ENCODE results near the gene BBS10. TPM values are rescaled to one million over a fixed set of nuclear protein-coding genes. Genes with fewer than 3 reads are reported as not detected.

The BBS10 gene
- total RNA-seq, 1 experiment from 2014 or later: 7.5 TPM

DNA sequence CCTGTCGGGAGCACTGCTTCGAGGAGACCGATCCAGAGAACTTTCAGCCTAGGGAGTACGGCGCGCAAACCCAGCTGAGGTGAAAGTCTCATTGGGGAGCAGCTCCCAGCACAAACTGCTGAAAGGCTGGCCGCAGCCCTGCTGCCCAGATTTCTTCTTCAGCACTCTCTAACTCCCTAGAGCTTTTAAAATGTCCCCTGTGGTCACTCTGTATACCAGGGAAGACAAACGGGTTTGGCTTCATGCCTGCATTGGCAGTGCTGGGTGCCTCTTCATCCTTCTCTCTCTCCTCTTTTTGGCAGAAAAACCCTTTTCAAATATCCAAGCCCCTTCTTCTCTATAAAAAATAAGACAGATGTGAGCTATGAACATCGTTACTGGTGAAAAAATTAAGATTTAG, 34.9 kb downstream of the BBS10 start:
- BruUV-seq (replicated peaks): no TSS peak
- H3K4me3 ChIP-seq (ENCODE audit: low read length): no peak overlapping the region
- no peaks in the 10 kb centered on the region for H3K9me2 ChIP-seq (replicated peaks; ENCODE audit: low read length)
- no peak for TF ChIP-seq EZH2phosphoT487 (IDR thresholded peaks at IDR 0.05; ENCODE audit: borderline replicate concordance, low read length)
- no peak for TF ChIP-seq EZH2 (IDR thresholded peaks at IDR 0.05; ENCODE audit: low read length, unreplicated experiment)
- TF ChIP-seq, protein P1, sequence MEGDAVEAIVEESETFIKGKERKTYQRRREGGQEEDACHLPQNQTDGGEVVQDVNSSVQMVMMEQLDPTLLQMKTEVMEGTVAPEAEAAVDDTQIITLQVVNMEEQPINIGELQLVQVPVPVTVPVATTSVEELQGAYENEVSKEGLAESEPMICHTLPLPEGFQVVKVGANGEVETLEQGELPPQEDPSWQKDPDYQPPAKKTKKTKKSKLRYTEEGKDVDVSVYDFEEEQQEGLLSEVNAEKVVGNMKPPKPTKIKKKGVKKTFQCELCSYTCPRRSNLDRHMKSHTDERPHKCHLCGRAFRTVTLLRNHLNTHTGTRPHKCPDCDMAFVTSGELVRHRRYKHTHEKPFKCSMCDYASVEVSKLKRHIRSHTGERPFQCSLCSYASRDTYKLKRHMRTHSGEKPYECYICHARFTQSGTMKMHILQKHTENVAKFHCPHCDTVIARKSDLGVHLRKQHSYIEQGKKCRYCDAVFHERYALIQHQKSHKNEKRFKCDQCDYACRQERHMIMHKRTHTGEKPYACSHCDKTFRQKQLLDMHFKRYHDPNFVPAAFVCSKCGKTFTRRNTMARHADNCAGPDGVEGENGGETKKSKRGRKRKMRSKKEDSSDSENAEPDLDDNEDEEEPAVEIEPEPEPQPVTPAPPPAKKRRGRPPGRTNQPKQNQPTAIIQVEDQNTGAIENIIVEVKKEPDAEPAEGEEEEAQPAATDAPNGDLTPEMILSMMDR (conservative IDR thresholded peaks at IDR 0.05; ENCODE audit: low read depth, low read length): no peak
- ATAC-seq (no peak), DNase-seq (no peak)
- H3K9ac ChIP-seq (ENCODE audit: low read length): no peak overlapping the region
- peaks cover 8% of the 10 kb centered on the region for H3K4me1 ChIP-seq (ENCODE audit: insufficient read depth, low read length)
- H3K36me3 ChIP-seq (ENCODE audit: low read depth, low read length): no peaks in the 10 kb centered on the region
- intact Hi-C loops (cut with micrococcal nuclease): no loop called here
- no peaks in the 10 kb centered on the region for H3K79me2 ChIP-seq (ENCODE audit: low read length)
- no peaks in the 10 kb centered on the region for H3K27me3 ChIP-seq (ENCODE audit: low read length)
- H4K20me1 ChIP-seq (ENCODE audit: low read length): no peaks in the 10 kb centered on the region
- no peaks in the 10 kb centered on the region for H3K9me3 ChIP-seq (ENCODE audit: low read length)
- ChIA-PET CTCF (no interaction called here), POLR2A (ENCODE audit: unreplicated experiment) (no interaction called here)
- H3K27ac ChIP-seq (ENCODE audit: low read length): no peak overlapping the region
- H2AFZ ChIP-seq (ENCODE audit: low read length): no peak overlapping the region
- no peak overlapping the region for H3K4me2 ChIP-seq (ENCODE audit: low read length)
- no peaks in the 10 kb centered on the region for H3F3A ChIP-seq (ENCODE audit: low read length, unreplicated experiment)

GRCh38 chr12:76312315-76312714, 35.9 kb downstream of the BBS10 start:
- Histone ChIP-seq H3K36me3 (ENCODE audit: low read depth, low read length) (no peaks in the 10 kb centered on the region), H3K4me1 (ENCODE audit: insufficient read depth, low read length) (peaks cover 8% of the 10 kb centered on the region), H3K4me2 (ENCODE audit: low read length) (no peak overlapping the region), H3F3A (ENCODE audit: low read length, unreplicated experiment) (no peaks in the 10 kb centered on the region), H3K27ac (ENCODE audit: low read length) (no peak overlapping the region), H3K9me2 (replicated peaks; ENCODE audit: low read length) (no peaks in the 10 kb centered on the region), H3K4me3 (ENCODE audit: low read length) (no peak overlapping the region), H3K9ac (ENCODE audit: low read length) (no peak overlapping the region), H3K9me3 (ENCODE audit: low read length) (no peaks in the 10 kb centered on the region), H4K20me1 (ENCODE audit: low read length) (no peaks in the 10 kb centered on the region), H2AFZ (ENCODE audit: low read length) (no peak overlapping the region), H3K27me3 (ENCODE audit: low read length) (no peaks in the 10 kb centered on the region), H3K79me2 (ENCODE audit: low read length) (no peaks in the 10 kb centered on the region)
- POLR2A ChIA-PET (ENCODE audit: unreplicated experiment): interaction anchor here (0.6 kb wide), 1 partner anchor 212 kb away, joined by 5 read pairs; no protein-coding TSS in a partner anchor
- CTCF ChIA-PET: no interaction called here
- DNase-seq (no peak), ATAC-seq (no peak)
- no TSS peak for BruUV-seq (replicated peaks)
- TF ChIP-seq, protein P1 (conservative IDR thresholded peaks at IDR 0.05; ENCODE audit: low read depth, low read length): no peak
- TF ChIP-seq EZH2phosphoT487 (IDR thresholded peaks at IDR 0.05; ENCODE audit: borderline replicate concordance, low read length): no peak
- no peak for TF ChIP-seq EZH2 (IDR thresholded peaks at IDR 0.05; ENCODE audit: low read length, unreplicated experiment)
- intact Hi-C loops (cut with micrococcal nuclease): no loop called here

GRCh38 chr12:76311796-76312195, 36.4 kb downstream of the BBS10 start:
- no peak overlapping the region for H3K4me2 ChIP-seq (ENCODE audit: low read length)
- H3K79me2 ChIP-seq (ENCODE audit: low read length): no peaks in the 10 kb centered on the region
- POLR2A ChIA-PET (ENCODE audit: unreplicated experiment): interaction anchor here (0.5 to 0.6 kb wide), 3 partner anchors 119 to 1748 kb away, joined by 4 to 13 read pairs (median 5); no protein-coding TSS in a partner anchor
- BruUV-seq (replicated peaks): no TSS peak
- TF ChIP-seq EZH2 (IDR thresholded peaks at IDR 0.05; ENCODE audit: low read length, unreplicated experiment) (no peak), EZH2phosphoT487 (IDR thresholded peaks at IDR 0.05; ENCODE audit: borderline replicate concordance, low read length) (no peak)
- TF ChIP-seq, protein P1 (conservative IDR thresholded peaks at IDR 0.05; ENCODE audit: low read depth, low read length): no peak
- H3K9me2 ChIP-seq (replicated peaks; ENCODE audit: low read length): no peaks in the 10 kb centered on the region
- H2AFZ ChIP-seq (ENCODE audit: low read length): no peak overlapping the region
- CTCF ChIA-PET: no interaction called here
- no peaks in the 10 kb centered on the region for H3K36me3 ChIP-seq (ENCODE audit: low read depth, low read length)
- peaks cover 8% of the 10 kb centered on the region for H3K4me1 ChIP-seq (ENCODE audit: insufficient read depth, low read length)
- no peaks in the 10 kb centered on the region for H3K27me3 ChIP-seq (ENCODE audit: low read length)
- H3K4me3 ChIP-seq (ENCODE audit: low read length): no peak overlapping the region
- ATAC-seq (0 out of 2 replicates have a peak, but pooled peaks have one; percentile 8), DNase-seq (peak; percentile 43)
- H3K9me3 ChIP-seq (ENCODE audit: low read length): no peaks in the 10 kb centered on the region
- H3F3A ChIP-seq (ENCODE audit: low read length, unreplicated experiment): no peaks in the 10 kb centered on the region
- H3K9ac ChIP-seq (ENCODE audit: low read length): no peak overlapping the region
- H4K20me1 ChIP-seq (ENCODE audit: low read length): no peaks in the 10 kb centered on the region
- no peak overlapping the region for H3K27ac ChIP-seq (ENCODE audit: low read length)
- intact Hi-C loops (cut with micrococcal nuclease): no loop called here

All from PC-3 (cell line).